HEK293 (cell line): Measurements from ENCODE around the gene BCL2A1.

ENCODE experiments used
- BCL11A ChIP-seq: fragments of 450-650 bp; formaldehyde crosslinking; IDR thresholded peaks from 2 replicates; pipeline ENCODE4 v1.5.1; 2016; ENCODE audit warnings: low read depth, missing biosample characterization, missing genetic modification characterization
- CTCF ChIP-seq: fragments of 450-650 bp; formaldehyde crosslinking; IDR thresholded peaks from 2 replicates; pipeline ENCODE4 v1.5.1; 2016; ENCODE audit warnings: missing biosample characterization, missing genetic modification characterization
- HIC1 ChIP-seq: fragments of 450-650 bp; formaldehyde crosslinking; IDR thresholded peaks from 2 replicates; pipeline ENCODE4 v1.5.1; 2016; ENCODE audit warnings: missing biosample characterization, missing genetic modification characterization
- ZBTB26 ChIP-seq: fragments of 450-650 bp; formaldehyde crosslinking; optimal IDR thresholded peaks from 2 replicates; pipeline ENCODE3; 2016; ENCODE audit warnings: missing biosample characterization, mild to moderate bottlenecking, missing genetic modification characterization
- ZNF10 ChIP-seq: fragments of 450-650 bp; formaldehyde crosslinking; IDR thresholded peaks from 2 replicates; pipeline ENCODE4 v1.5.1; 2017; ENCODE audit warnings: missing biosample characterization, missing genetic modification characterization
- ZNF121 ChIP-seq: fragments of 450-650 bp; formaldehyde crosslinking; IDR thresholded peaks from 2 replicates; pipeline ENCODE4 v1.5.1; 2016; ENCODE audit warnings: missing biosample characterization, missing genetic modification characterization
- ZNF24 ChIP-seq: fragments of 450-650 bp; formaldehyde crosslinking; IDR thresholded peaks from 2 replicates; pipeline ENCODE4 v1.5.1; 2016; ENCODE audit warnings: missing biosample characterization, missing genetic modification characterization
- ZNF324 ChIP-seq: fragments of 450-650 bp; formaldehyde crosslinking; IDR thresholded peaks from 2 replicates; pipeline ENCODE4 v1.5.1; 2016; ENCODE audit warnings: missing biosample characterization, missing genetic modification characterization
- ZNF335 ChIP-seq: fragments of 450-650 bp; formaldehyde crosslinking; conservative IDR thresholded peaks from 2 replicates; pipeline ENCODE4 v1.5.1; 2016; ENCODE audit warnings: missing biosample characterization, missing genetic modification characterization
- ZNF560 ChIP-seq: fragments of 450-650 bp; formaldehyde crosslinking; IDR thresholded peaks from 2 replicates; pipeline ENCODE4 v1.5.1; 2017; ENCODE audit warnings: missing biosample characterization, missing genetic modification characterization, borderline replicate concordance
- ZNF677 ChIP-seq: fragments of 450-650 bp; IDR thresholded peaks from 2 replicates; pipeline ENCODE4 v1.5.0; 2018; ENCODE audit warnings: missing biosample characterization, mild to moderate bottlenecking, missing genetic modification characterization, moderate library complexity
- ZSCAN5A ChIP-seq: fragments of 450-650 bp; formaldehyde crosslinking; IDR thresholded peaks from 2 replicates; pipeline ENCODE4 v1.5.1; 2016; ENCODE audit warnings: missing biosample characterization, missing genetic modification characterization

- TF ChIP-seq ZNF335 (tag by site-specific recombination) (no peak), ZSCAN5A (tag by site-specific recombination) (no peak), CTCF (tag by site-specific recombination) (no peak), ZNF24 (tag by site-specific recombination) (no peak), ZNF677 (tag by site-specific recombination) (no peak), ZNF324 (no peak), ZNF121 (no peak), BCL11A (tag by site-specific recombination) (no peak), ZNF560 (tag by site-specific recombination) (no peak), ZBTB26 (no peak), ZNF10 (tag by site-specific recombination) (no peak), HIC1 (tag by site-specific recombination) (no peak)
Measured at GRCh38 chr15:79924379-79924778, 46.6 kb downstream of the BCL2A1 start.
